ENCODE data around the gene ZNF787. TPM values are rescaled to one million over a fixed set of nuclear protein-coding genes. Genes with fewer than 3 reads are reported as not detected.
A peak's percentile ranks its signal among the peaks of the same experiment; 100 is the strongest.

ZNF787 gene
- total and polyA plus RNA-seq, 2 of the 4 experiments (the other 2 are of a cell fraction): 4.8 to 11.2 TPM

GRCh38 chr19:56132316-56132822, 11.3 kb upstream of the ZNF787 start:
- H2AFZ ChIP-seq (replicated peaks; ENCODE audit: low read length, poor library complexity): peak overlapping the region; percentile 84
- in situ Hi-C loops (cut with MboI; ENCODE audit: low sequenced_read_pairs): loop anchor here (25.0 kb wide), 2 partner anchors 445 to 1670 kb away; partner anchors contain the start of genes CDC42EP5, EPN1 and LENG9
- peak; percentile 66 for DNase-seq

More at GRCh38 chr19:56132316-56132822, 11.3 kb upstream of the ZNF787 start:
- H3K79me1 ChIP-seq (ENCODE audit: low read depth in 1 of 2, low read length in 2 of 2): no peaks in the 10 kb centered on the region
- H2BK120ac ChIP-seq (ENCODE audit: low read depth, low read length): peak overlapping the region; percentile 74
- H3K9me3 ChIP-seq (ENCODE audit: control insufficient read depth, insufficient read depth, low read length): no peaks in the 10 kb centered on the region
- peak overlapping the region; percentile 85; the same call in 1 of the 2 replicates for H3K56ac ChIP-seq (ENCODE audit: extremely low read depth, insufficient read depth, low read length)
- no peak overlapping the region for H2AK5ac ChIP-seq (ENCODE audit: low read depth, low read length)
- H2BK5ac ChIP-seq (ENCODE audit: low read depth, low read length, poor library complexity, severe bottlenecking): peak overlapping the region; percentile 64
- peak overlapping the region; percentile 59 for H4K91ac ChIP-seq (ENCODE audit: insufficient read depth, low read depth, low read length)
- peak overlapping the region; percentile 54 for H3K18ac ChIP-seq (ENCODE audit: low read depth, low read length)
- H3K4me2 ChIP-seq (ENCODE audit: low read depth, low read length): peak overlapping the region; percentile 55
- H3K14ac ChIP-seq (replicated peaks; ENCODE audit: low read depth, low read length): peak overlapping the region; percentile 26
- peak overlapping the region; percentile 72 for H3K4ac ChIP-seq (ENCODE audit: low read depth, low read length)
- ChIA-PET POLR2A (ENCODE audit: unreplicated experiment) (no interaction called here), CTCF (interaction anchor here (0.6 kb wide), 1 partner anchor 121 kb away, joined by 5 read pairs; no protein-coding TSS in a partner anchor)
- H2BK20ac ChIP-seq (ENCODE audit: low read depth, low read length): peak overlapping the region; percentile 71
- peak overlapping the region; percentile 76 for H3K23ac ChIP-seq (ENCODE audit: low read depth, low read length)
- peak overlapping the region; percentile 7 for H2AK9ac ChIP-seq (replicated peaks; ENCODE audit: low read depth, low read length, poor library complexity)
- H3K27me3 ChIP-seq (ENCODE audit: control insufficient read depth, insufficient read depth, low read length): no peaks in the 10 kb centered on the region
- intact Hi-C loops (cut with micrococcal nuclease): no loop called here
- H2BK15ac ChIP-seq (ENCODE audit: low read depth, low read length): peak overlapping the region; percentile 2; the same call in 1 of the 3 replicates
- dilution Hi-C loops (cut with HindIII; ENCODE audit: low sequenced_read_pairs, unreplicated experiment): no loop called here
- peak overlapping the region; percentile 18; the same call in 1 of the 2 replicates for H3K9ac ChIP-seq (ENCODE audit: low read depth, low read length)
- H4K8ac ChIP-seq (ENCODE audit: low read depth in 2 of 2, low read length in 2 of 2): peak overlapping the region; percentile 10 to 65
- 10% methylated on average over 2 of the region's 14 CpGs; no CpG with 5 or more reads in 1 of the 2 experiments for WGBS, 2 experiments (ENCODE audit: extremely low coverage in 2 of 2, insufficient read length in 1 of 2)
- no peak for TF ChIP-seq CTCF (conservative IDR thresholded peaks at IDR 0.05; ENCODE audit: low read depth, low read length)
- TF ChIP-seq MAZ (IDR thresholded peaks at IDR 0.05; ENCODE audit: borderline replicate concordance, low read depth, low read length): no peak
- no peak for TF ChIP-seq POLR2A (IDR thresholded peaks at IDR 0.05; ENCODE audit: low read depth, low read length)
- no peak for TF ChIP-seq RFX5 (IDR thresholded peaks at IDR 0.05; ENCODE audit: low read depth, low read length)
- no peak for TF ChIP-seq RAD21 (IDR thresholded peaks at IDR 0.05; ENCODE audit: low read length)
- no peak for TF ChIP-seq ELK1 (IDR thresholded peaks at IDR 0.05; ENCODE audit: borderline replicate concordance, low read depth, low read length)
- TF ChIP-seq FOS (IDR thresholded peaks at IDR 0.05; ENCODE audit: low read depth, low read length): no peak
- TF ChIP-seq MXI1 (IDR thresholded peaks at IDR 0.05; ENCODE audit: borderline replicate concordance, low read depth, low read length): no peak
- TF ChIP-seq CEBPB (IDR thresholded peaks at IDR 0.05; ENCODE audit: low read depth, low read length): no peak
- TF ChIP-seq NFE2L2 (IDR thresholded peaks at IDR 0.05; ENCODE audit: low read depth, low read length): no peak
- no peak for TF ChIP-seq MAFK (IDR thresholded peaks at IDR 0.05; ENCODE audit: low read depth, low read length)
- no peak for TF ChIP-seq RCOR1 (IDR thresholded peaks at IDR 0.05; ENCODE audit: insufficient replicate concordance, low read length)
- no peak for TF ChIP-seq USF2 (IDR thresholded peaks at IDR 0.05; ENCODE audit: low read depth, low read length)
- TF ChIP-seq BHLHE40 (IDR thresholded peaks at IDR 0.05; ENCODE audit: low read depth, low read length): no peak
- TF ChIP-seq CHD1 (IDR thresholded peaks at IDR 0.05; ENCODE audit: low read depth, low read length): no peak
- TF ChIP-seq SMC3 (IDR thresholded peaks at IDR 0.05; ENCODE audit: low read depth, low read length): no peak
- no peaks in the 10 kb centered on the region for H3K36me3 ChIP-seq (ENCODE audit: control insufficient read depth, insufficient read depth, low read length)
- no peak overlapping the region for H3K4me3 ChIP-seq (ENCODE audit: insufficient read depth, low read depth, low read length)
- H3K27ac ChIP-seq (ENCODE audit: insufficient read depth, low read length): peak overlapping the region; percentile 82
- no TSS peak for BruUV-seq (replicated peaks)
- no peaks in the 10 kb centered on the region for H4K20me1 ChIP-seq (ENCODE audit: insufficient read depth, low read length)
- ATAC-seq (ENCODE audit: low read depth): peak; percentile 94
- H3K4me1 ChIP-seq (ENCODE audit: control insufficient read depth, insufficient read depth, low read length): peaks cover 11% of the 10 kb centered on the region; the same call in 1 of the 2 replicates
- H3K9me1 ChIP-seq (ENCODE audit: insufficient read depth, low read length): no peaks in the 10 kb centered on the region; the same call in 1 of the 2 replicates
- H4K5ac ChIP-seq (ENCODE audit: low read depth, low read length): peak overlapping the region; percentile 43; the same call in 1 of the 2 replicates

Measured in IMR-90 (cell line).